GOT3 (cell line): ENCODE measurements around the gene LEPROT.

Source experiments
- DNase-seq: peaks from one replicate; lab custom pipeline; 2025; ENCODE audit warnings: mixed read lengths; lab: John Stamatoyannopoulos, UW

The LEPROT gene

DNA sequence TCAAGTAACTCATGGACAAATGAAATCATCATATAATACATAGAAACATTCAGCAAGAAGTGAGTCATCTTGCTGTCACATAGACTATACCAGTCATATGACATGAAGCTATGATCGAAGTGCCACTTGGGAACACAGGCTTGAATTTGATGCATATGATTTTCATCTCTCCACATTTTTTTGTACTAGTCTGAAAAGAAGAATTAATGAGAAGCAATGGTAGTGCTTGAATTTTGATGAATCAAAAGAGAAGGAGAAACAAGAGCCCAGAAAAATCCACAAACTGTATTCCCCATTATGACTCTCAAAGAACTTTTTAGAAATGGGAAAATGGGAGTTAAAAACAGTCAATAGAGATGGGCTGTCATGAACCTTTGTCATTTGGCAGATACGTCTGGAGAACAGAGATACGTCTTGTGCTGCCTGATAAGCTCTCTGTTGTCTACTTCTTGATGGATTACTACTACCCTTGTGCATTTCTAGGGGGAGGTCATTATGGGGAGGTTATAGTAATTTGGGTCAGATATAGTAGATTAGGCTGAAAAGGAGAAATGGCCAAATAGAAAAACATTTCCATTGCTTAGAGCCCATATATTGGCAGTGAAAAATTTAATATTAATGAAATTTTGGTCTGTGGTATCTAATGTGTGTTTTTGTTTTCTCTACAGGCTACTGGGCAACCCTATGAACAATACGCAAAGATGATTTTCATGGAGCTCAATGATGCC, 8.0 kb upstream of the LEPROT start:
- DNase-seq = no peak

DNA sequence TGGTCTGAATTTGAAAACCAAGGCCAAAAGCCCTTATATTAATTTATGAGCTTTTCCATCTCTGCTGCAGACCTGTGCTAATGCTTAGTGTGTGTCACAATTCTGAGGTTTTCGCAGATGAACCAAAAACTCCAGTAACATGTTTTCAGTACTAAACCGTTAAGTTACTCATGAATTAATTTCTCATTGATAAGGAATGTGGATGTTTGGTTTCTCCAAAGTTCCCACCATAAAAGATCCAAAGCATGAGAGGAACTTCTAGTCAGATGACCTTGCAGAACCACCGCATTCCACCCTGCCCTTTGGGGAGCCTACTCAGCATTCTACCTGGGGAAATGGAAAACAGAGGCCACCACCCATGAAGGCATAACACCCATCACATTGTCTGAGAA, 7.5 kb upstream of the LEPROT start:
- no peak for DNase-seq

DNA sequence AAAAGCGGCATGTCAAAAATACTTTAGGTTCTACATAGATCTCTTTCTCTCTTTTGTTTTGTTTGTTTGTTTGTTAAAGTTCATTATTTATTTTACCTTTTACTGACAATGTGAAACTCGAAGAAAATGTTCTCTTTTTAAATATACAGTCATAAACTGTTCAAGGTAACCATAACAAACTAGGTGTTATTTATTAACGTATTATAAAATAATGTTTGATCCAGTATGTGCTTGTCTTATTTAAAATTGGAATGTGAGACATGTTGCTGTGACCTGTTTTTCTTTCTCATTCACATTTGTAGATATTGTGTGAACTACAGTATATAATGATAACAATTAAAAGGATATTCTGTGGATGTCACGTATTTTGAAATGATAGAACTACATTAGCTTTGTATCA, 5.9 kb upstream of the LEPROT start:
- DNase-seq = no peak

DNA sequence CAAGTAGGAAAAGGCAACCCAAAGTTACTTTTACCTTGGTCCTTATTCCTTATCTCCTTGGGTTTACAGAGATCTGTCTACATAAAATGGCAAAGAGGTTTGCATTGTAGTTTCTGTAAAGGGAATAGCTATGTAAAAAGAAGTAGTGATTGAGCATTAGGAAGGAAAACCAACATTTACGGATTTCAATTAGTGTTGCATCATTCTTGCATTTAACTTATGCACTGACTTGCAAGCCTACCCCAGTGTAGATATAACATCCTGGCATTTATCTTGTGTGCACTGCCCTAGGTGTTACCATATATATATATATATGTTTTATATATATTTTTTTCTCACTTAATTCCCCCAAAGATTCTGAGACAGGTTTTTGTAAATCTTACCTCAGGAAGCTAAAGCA, 3.7 kb upstream of the LEPROT start:
- no peak for DNase-seq

DNA sequence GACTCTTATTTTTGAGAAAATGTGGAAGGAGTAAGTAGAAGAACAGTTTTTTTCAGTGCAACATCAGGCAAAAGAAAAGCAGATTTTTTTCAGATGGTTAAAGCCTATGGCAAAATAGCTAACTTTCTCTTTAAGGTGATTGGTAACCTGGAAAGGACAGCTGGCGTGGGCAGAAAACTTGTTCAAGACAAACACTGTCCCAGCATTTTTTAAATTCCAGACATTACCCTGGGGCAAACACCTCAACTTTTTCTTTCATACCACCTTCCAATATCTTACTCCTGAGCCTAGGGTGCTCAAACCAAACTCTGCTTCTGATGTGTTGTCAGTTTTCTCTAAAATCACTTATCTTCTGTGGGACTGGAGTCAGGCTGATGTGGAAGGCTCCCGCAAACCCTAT, 2.7 kb upstream of the LEPROT start:
- DNase-seq = no peak

DNA sequence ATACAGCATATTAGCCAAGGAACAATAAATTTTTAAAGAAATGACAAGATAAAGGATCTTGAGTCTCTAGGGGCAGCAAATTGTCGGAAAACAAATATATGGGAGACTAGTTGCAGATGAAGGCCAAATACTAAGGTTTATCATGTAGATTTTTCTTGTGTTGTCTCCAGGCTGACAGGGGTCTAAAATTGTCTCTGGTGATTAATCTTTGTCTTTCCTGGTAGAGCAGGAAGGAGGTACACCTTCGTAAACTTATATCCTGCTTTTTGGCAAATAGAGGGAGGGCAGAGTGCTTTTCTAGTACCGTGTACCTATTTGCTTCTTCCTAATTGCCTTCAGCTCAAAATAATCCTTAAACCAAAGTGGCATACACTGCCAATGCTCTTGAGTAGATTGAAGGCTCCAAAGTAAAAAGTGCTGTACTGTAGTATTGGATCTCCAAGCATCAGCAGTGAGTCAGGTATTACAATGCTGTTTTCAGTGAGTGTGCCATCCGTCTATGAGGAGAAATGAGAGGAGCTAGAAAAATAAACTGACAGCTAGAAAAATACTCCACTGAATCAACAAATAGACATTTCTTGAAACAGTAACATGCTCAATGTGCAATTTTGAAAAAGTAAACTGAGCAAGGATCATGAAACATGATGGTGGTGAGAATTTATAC, 1.8 kb upstream of the LEPROT start:
- no peak for DNase-seq

DNA sequence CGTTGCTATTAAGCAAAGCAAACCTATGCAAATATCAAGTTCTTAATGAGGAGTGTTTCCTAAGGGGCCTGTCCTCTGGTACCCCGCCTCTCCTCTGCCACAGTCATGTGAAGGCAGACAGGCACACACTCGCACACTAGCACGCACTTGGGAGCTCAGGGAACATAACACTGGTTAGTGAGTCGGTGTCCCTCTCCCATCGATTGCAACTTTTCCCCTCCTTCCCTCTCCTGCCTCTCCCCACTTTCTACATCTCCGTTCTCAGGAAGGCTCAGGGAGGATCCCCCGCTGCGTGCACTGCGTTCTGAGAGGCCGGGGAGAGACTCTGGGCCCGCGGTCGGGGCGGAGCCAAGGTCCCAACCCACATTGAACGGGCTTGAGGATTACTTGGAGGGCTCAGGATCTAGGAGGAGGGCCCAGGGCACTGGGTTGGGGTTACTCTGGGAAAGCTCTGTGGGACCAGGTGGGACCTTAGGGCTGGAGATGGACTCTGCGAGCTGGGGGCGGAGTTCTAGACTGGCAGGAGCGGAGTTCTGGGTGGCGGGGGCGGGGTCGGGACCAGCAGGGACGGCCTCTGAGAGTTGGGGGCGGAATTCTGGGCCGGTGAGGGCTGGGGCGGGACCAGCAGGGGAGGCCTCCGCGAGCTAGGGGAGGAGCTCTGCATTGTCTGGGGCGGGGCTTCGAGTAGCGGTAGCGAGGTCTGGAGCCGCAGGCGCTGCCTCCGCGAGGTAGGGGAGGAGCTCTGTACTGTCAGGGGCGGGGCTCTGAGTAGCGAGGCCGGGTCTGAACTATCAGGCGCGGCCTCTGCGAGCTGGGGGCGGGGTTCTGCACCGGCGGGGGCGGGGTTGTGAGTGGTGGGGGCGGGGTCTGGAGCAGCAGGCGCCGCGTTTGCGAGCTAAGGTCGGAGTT, 533 bp upstream of the LEPROT start:
- DNase-seq = peak; percentile 99

DNA sequence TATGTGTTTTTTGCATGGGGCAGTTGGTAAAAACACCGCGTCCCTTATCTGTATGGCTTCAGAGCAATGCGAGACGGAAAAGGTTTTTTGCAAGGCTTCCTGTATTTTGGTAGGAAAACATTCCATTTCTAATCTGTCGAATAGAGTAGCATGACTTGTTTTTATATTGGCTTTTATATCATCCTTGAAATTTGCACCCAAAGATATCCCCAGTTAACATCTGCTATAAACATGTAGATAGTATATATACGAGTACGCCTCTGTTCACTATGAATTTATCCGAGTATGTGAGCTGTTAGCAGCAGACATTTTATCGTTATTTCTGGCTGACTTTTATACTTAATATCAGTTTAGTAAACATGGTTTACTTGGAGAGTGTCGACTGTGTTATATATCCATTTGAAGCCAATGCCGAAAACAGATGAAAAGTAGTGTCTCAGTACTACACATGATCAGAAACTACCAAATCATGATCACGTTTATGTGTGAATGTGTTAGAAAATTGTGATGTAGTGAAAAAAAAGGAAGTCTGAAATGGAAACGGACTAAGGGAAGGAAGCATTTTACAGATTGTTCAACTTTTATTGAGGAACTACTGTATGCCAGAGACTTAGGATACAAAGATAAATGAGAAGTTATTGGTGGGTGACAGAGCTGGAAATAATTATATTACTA, 1.0 kb downstream of the LEPROT start:
- DNase-seq = no peak

DNA sequence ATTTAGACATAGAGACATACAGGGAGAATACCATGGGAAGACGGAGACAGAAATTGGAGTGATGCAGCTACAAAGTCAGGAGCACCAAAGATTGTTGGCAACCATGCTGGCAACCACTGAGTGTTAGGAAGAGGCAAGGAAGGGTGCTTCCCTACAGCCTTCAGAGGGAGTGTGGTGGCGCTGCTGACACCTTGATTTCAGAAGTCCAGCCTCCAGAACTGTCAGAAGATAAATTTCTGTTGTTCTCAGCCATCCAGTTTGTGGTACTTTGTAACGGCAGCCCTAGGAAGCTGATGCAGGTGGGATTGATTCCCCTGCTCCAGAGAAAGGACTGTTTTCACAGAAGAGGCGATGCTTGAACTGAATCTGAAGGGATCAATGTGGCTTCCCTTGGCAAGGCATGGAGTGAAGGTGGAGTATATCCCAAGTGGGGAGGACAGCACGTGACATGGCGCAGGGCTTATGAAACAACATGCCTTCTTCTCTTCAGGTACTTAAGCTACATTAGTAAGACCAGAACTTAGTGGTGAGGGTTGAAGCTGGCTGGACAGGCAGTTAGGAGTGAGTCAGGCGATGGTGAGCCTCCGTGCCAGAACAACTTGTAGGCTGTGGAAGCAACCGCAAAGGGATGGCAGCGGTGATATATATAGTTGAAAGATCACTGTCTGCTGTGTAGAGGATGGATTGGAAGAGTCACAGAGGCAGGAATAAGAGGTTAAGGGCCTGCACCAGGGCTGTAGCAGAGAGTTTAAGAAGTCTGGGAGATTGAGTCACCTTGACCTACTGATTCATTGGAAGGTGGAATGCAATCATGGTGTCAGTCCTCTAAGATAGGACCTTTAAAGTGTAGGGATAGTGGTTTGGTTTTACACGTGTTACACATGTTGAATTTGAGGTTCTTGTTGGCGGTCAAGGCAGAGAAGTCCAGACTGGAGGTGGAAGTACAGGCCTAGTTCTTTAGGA, 2.1 kb downstream of the LEPROT start:
- no peak for DNase-seq

DNA sequence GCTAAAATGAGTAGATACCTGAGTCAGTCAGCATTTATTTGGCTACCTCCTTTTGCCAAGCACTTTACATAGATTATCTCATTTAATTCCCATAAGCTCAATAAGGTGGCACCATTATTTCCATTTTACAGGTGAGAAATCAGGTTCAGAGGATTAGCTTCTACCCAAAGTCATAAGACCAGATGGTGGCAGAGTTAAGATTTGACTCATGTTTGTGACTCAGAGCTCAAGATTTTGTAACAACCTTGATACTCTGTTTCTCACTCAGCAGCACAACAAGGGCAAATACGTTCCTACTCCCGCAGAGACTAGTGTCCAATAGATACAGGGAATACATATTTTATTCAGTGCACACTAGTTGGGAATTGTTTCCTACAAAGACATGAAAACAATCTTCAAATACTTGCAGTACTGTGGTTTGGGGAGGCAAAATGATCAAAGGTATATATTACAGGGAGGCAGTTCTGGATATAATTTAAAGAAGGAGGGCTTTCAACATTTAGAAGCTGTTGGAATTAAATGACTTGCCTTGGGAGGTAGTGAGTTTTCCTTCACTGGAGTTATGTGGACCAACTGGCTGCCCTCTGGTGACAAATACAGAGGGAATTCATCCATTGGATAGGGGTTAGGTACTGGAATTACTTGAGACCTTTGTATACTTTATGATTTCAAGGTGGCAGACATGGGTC, 3.6 kb downstream of the LEPROT start:
- DNase-seq = no peak

DNA sequence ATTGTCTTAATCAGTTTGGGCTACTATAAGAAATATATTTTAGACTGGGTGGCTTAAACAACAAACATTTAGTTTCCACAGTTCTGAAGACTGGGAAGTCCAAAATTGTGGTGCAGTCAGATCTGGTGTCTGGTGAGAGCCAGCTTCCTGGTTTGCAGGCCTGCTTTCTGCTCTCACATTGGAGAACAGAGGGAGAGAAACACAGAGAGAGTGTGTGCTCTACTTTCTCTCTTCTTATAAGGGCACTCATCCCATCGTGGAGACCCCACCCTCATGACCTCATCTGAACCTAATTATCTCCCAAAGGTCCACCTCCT, 4.1 kb downstream of the LEPROT start:
- no peak for DNase-seq

DNA sequence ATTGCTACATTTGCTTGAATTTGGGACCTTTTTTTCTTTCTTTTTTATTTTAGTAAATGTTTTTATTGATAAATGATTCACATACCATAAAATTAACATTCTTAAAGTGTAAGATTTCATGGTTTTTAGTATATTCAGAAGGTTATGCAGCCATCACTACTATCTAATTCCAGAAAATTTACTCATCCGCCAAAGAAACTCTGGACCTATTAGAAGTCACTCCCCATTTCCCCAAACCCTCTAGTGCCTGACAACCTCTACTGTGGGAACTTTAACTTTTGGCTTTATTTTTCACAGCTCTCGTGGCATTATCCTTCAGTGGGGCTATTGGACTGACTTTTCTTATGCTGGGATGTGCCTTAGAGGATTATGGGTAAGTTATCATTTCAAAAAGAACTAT, 4.5 kb downstream of the LEPROT start:
- DNase-seq = no peak

DNA sequence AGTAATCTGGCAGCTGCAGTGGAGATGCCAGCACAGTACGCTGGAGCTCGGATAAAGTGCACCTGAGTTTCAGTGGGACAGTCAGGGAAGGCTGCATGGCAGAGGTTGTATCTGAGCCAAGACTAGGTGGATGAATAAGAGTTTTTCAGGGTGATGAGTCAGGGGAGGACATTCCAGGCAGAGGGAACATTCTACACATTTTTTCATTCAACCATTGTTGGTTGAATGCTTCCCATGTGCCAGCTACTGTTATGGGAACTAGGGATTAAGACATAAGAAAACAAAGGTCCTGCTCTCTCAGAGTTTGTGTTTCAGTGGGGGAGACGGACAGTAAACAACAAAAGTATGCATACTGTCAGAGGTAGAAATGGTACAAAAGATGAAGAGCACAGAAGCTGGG, 5.2 kb downstream of the LEPROT start:
- no peak for DNase-seq

DNA sequence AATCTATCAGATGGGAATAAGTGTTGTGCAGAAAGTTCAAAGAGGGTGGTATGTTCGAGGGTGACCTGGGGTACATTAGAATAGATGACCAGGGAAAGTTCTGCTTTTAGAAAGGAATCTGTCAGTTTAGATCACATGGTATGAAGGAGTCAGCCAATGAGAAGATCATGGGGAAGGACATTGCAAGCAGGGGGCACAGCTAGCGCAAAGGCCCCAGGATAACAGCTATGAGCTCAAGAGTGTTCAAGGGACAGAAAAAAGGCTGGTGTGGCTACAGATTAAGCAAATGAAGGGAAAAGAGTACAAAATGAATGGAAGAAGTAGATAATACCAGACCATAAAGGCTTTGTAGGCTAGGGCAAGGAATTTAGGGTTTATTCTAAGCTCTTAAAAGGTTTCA, 8.6 kb downstream of the LEPROT start:
- no peak for DNase-seq

DNA sequence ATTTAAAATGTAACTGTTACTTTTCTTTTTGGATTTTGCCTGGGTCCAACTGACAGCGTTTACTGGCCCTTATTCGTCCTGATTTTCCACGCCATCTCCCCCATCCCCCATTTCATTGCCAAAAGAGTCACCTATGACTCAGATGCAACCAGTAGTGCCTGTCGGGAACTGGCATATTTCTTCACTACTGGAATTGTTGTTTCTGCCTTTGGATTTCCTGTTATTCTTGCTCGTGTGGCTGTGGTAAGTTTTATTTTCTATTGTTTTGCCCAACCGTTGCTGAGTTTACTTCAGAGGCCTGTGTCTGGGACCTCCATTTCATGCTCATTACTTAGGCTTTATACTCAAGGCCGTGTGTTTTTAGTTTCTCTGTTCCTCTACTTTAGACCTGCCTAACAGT, 9.3 kb downstream of the LEPROT start:
- DNase-seq = no peak

DNA sequence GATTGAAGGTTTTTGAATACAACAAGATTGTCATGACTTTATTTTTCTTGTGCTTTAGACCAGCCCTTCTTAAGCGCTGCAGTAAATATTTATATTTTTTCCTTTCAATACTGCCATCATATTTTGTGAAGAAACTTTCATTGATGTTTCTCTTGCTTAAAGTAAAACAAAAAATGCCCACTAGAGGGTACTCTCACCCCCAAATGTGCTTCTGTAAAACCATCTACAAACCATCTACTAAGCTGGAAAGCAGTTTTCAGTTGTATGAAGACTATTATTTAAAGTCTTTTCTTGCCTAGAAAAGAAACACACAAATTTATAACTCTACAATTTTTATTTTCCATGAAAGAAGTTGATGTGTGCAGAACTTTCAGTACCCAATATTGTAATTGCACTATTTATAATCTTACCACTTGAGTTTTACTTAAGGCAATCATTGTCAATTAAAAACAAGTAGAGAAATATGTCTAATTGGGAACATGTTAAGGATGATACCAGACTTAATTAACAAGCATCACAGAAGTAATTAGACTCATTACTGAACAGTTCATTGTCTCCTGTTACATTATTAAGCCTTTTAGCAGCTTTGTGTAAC, 10.7 kb downstream of the LEPROT start:
- no peak for DNase-seq

DNA sequence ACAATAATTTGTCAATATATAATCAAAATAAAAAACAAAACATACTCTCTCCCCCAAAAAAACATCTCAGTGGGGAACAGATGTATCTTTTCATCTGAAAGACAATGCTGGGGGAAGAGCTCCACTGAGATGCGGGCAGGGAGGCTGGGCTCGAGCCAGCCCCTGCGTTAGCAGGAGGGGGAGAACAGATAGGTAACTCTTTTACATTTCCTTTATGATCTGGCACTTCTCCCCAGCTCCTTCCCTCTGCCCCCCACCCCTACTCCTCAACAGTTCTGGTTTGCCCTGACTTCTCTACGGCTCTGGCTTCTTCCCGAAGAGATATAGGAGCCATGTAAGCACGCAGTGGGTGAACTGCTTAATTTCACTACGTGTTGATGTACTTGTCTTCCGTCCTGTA, 12.4 kb downstream of the LEPROT start:
- DNase-seq = no peak

DNA sequence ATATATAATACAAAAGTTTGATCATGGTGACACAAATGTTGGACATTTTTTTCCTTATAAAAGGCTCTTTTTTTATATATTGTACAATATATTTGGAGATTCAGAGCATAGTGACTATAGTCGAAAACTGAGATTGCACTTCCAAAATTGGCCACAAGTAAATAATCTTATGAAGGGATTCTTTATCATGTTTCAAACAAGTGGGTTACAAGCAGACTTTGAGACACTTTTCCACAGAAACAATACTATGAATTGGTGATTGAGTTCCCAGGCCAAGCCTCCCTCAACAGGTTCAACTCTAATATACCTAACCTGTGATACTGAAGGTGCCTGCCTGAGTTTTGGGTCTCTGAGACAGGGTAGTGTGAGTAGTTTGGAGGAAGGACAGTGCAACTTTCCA, 13.8 kb downstream of the LEPROT start:
- no peak for DNase-seq

DNA sequence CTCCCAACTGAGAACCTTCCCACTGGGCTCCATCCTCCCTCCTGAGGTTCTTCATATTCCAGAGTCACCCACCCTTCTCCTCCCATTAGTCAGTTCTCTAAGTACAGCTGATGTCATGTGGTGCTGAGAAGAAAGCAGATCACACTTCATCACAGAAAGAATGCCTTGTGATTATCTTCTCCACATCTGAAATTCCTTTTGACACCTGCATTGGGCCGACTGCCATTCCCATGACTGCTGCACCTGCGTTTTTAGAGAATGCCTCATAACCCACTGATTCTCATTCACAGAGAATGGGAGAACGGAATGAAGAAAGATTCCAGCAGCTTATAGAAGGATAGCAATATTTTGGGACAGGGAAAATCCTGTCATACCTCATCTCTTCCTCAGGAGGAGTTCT, 14.3 kb downstream of the LEPROT start:
- no peak for DNase-seq

DNA sequence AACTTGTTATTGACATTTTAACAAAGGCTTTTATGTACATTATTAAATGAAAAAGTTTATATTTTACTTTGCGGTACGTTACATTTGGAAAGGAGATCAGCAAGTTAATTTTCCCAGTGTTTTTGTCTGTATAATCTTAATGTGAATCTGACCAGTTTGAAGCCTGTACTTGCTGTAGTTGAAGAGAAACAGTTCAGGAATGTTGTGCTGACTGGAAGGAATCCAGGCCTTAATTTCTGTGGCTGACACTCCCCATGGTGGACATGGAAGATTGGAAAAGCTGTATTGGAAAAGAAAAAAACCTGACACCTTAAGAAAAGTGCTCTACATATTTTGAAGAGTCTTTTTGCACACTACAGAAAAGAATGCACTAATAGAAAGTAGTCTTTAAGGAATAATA, 15.5 kb downstream of the LEPROT start:
- no peak for DNase-seq
